Right lobe of liver (tissue), 4 donors: ENCODE results near the gene MMP25.

ENCODE experiments used
- CTCF ChIP-seq, 4 donors: fragments of 200-600 bp in 3 of 4; fragments of 450-650 bp in 1 of 4; IDR thresholded peaks; one replicate each; pipeline versions ENCODE4 v1.5.1 to v1.8.0; 2016 to 2022; ENCODE audit warnings: antibody characterized with exemption in 4 of 4, mild to moderate bottlenecking in 2 of 4
- POLR2A ChIP-seq: fragments of 450-650 bp; IDR thresholded peaks from one replicate; pipeline ENCODE4 v1.6.1; 2017; ENCODE audit warnings: antibody characterized with exemption, mild to moderate bottlenecking
- donor health status: DM: no; HTN: no; CAD: no.
- donor health status: DM: no; HTN: no; CAD: no.
- donor health status: DM: no; HTN: yes; CAD: no.

DNA sequence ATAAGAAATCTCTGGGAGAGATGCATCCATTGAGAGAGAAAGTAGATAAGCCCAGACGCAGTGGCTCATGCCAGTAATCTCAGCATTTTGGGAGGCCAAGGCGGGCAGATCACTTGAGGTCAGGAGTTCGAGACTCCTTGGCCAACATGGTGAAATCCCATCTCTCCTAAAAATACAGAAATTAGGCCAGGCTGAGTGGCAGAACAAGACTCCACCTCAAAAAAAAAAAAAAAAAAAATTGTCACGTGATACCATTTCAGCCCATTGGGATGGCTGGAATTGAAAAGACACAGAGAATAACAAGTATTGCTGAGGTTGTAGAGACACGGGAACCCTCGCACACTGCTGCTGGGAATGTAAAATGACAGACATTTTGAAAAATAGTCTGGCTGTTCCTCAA is 16.2 kb downstream of the MMP25 start:
- TF ChIP-seq CTCF (IDR thresholded peaks at IDR 0.05) (no peak), POLR2A (no peak)
